Right lobe of liver (tissue), 4 donors: ENCODE results near the gene NRCAM.

ENCODE experiments used
- POLR2A ChIP-seq: fragments of 450-650 bp; IDR thresholded peaks from one replicate; pipeline ENCODE4 v1.6.1; 2017; ENCODE audit warnings: antibody characterized with exemption, mild to moderate bottlenecking
- TF ChIP-seq, protein P1 (sequence below), 4 donors: fragments of 200-600 bp in 3 of 4; fragments of 450-650 bp in 1 of 4; IDR thresholded peaks; one replicate each; pipeline versions ENCODE4 v1.5.1 to v1.8.0; 2016 to 2022; ENCODE audit warnings: antibody characterized with exemption in 4 of 4, mild to moderate bottlenecking in 2 of 4
- donor health status: DM: no; HTN: no; CAD: no.
- donor health status: DM: no; HTN: no; CAD: no.
- donor health status: DM: no; HTN: yes; CAD: no.

DNA sequence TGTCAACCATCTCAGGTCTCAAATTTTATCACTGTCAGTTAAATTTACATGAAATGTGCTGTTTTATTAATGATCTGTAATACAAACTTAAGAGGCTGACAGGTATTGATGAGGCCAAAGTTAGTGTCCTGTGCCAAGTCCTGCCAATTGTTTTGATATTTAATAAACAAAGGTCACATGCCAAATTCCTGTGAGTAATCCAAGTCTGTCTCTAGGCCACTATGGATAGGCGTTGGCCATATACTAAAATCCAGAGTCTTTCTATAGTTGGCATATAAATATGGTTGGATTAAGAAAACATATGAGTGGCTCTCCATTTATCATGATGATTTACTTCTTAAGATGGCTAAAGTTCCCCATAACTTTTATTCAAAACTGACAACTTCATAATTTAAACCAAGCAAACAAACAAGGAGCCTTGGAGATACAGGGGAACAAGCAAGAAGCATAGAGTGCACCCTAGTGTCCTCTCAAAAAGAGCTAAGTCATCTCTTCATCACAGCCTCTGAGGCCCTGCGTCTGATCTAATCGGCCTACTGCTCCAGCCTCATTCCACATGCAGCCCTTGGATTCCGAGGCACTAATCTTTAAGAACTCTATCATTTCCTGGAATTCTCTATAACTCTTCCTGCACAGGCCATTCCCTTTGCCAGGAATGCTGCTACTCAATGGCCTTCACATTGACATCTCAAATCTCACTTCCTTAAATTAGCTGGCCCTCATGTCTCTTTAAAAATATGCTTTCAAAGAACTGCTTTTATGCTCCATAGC is 32.7 kb upstream of the NRCAM start:
- TF ChIP-seq POLR2A, result no peak
- TF ChIP-seq, protein P1, sequence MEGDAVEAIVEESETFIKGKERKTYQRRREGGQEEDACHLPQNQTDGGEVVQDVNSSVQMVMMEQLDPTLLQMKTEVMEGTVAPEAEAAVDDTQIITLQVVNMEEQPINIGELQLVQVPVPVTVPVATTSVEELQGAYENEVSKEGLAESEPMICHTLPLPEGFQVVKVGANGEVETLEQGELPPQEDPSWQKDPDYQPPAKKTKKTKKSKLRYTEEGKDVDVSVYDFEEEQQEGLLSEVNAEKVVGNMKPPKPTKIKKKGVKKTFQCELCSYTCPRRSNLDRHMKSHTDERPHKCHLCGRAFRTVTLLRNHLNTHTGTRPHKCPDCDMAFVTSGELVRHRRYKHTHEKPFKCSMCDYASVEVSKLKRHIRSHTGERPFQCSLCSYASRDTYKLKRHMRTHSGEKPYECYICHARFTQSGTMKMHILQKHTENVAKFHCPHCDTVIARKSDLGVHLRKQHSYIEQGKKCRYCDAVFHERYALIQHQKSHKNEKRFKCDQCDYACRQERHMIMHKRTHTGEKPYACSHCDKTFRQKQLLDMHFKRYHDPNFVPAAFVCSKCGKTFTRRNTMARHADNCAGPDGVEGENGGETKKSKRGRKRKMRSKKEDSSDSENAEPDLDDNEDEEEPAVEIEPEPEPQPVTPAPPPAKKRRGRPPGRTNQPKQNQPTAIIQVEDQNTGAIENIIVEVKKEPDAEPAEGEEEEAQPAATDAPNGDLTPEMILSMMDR (IDR thresholded peaks at IDR 0.05), result no peak
